Activated B cell treated with CpG ODN at 0.5 μM for 24 hours (primary cell): Measurements from ENCODE around the gene AUTS2. TPM values are rescaled to one million over a fixed set of nuclear protein-coding genes. Genes with fewer than 3 reads are reported as not detected.

ENCODE experiments used
- ATAC-seq: fragments of 200-7000 bp; cut with Tn5 transposase; one replicate; pipeline ENCODE4 v1.10.0; 2021; ENCODE audit warnings: low read depth, mild to moderate bottlenecking, moderate library complexity
- CTCF ChIA-PET: fragments of 350-600 bp; sonication (Branson Sonifier 250); formaldehyde crosslinking; loops from one replicate; lab custom pipeline; 2021; ENCODE audit warnings: antibody characterized with exemption; lab: Charles Lee
- POLR2A ChIA-PET: fragments of 350-600 bp; sonication (Branson Sonifier 250); formaldehyde crosslinking; loops from one replicate; lab custom pipeline; 2021; ENCODE audit warnings: antibody characterized with exemption; lab: Charles Lee
- DNase-seq: peaks from one replicate; pipeline ENCODE4 v3.0.0; 2022
- H3K27ac Mint-ChIP-seq: one replicate; pipeline ENCODE4 v1.8.0; 2020; ENCODE audit warnings: mixed read lengths
- H3K27me3 Mint-ChIP-seq: one replicate; pipeline ENCODE4 v1.8.0; 2021; ENCODE audit warnings: mixed read lengths
- H3K36me3 Mint-ChIP-seq: one replicate; pipeline ENCODE4 v1.8.0; 2021; ENCODE audit warnings: low read depth, mixed read lengths
- H3K4me1 Mint-ChIP-seq: one replicate; pipeline ENCODE4 v1.8.0; 2021; ENCODE audit warnings: mixed read lengths
- H3K4me3 Mint-ChIP-seq: one replicate; pipeline ENCODE4 v1.8.0; 2020; ENCODE audit warnings: mild to moderate bottlenecking, mixed read lengths
- H3K9me3 Mint-ChIP-seq: one replicate; pipeline ENCODE4 v1.8.0; 2020; ENCODE audit warnings: mixed read lengths
- intact Hi-C: fragments of 100-400 bp; cut with micrococcal nuclease; formaldehyde crosslinking; loops from one replicate; pipeline ENCODE4 v1.15.1; 2024
- total RNA-seq: library from RNA; stranded (reverse); gene quantifications from 2 replicates; pipeline ENCODE4 v1.2.3, GENCODE V29; 2022
- TF ChIP-seq, protein P1 (sequence below): fragments of 200-600 bp; IDR thresholded peaks from one replicate; pipeline ENCODE4 v1.8.0; 2022; ENCODE audit warnings: antibody characterized with exemption, mild to moderate bottlenecking

The AUTS2 gene
- total RNA-seq, 1 donor from 2014 or later, result 15.9 TPM

DNA sequence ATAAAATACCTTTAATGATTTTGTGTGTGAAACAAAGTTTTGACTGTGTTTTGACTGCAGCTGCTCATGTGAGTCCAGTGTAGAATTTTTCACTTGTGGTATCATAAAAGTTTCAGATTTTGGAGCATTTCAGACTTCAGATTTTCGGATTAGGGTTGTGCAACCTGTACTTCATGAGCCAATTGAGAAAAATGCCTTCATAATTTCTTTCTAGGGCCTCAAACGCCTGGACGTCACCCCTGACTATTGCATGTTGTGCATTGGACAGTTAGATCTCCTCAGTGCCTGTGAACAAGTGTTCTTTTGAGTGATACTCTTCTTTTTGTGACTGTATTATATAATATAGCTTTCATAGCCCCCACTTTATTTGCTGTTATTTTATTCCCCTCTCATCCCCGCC lies 161.1 kb downstream of the AUTS2 start:
- CTCF ChIA-PET, result no interaction called here
- POLR2A ChIA-PET, result no interaction called here
- H3K4me3 Mint-ChIP-seq, result no peak overlapping the region
- H3K4me1 Mint-ChIP-seq, result peaks cover 8% of the 10 kb centered on the region
- intact Hi-C loops, result no loop called here
- DNase-seq, result no peak
- no peak overlapping the region for H3K27ac Mint-ChIP-seq
- no peak for ATAC-seq
- no peaks in the 10 kb centered on the region for H3K9me3 Mint-ChIP-seq
- no peaks in the 10 kb centered on the region for H3K36me3 Mint-ChIP-seq
- TF ChIP-seq, protein P1, sequence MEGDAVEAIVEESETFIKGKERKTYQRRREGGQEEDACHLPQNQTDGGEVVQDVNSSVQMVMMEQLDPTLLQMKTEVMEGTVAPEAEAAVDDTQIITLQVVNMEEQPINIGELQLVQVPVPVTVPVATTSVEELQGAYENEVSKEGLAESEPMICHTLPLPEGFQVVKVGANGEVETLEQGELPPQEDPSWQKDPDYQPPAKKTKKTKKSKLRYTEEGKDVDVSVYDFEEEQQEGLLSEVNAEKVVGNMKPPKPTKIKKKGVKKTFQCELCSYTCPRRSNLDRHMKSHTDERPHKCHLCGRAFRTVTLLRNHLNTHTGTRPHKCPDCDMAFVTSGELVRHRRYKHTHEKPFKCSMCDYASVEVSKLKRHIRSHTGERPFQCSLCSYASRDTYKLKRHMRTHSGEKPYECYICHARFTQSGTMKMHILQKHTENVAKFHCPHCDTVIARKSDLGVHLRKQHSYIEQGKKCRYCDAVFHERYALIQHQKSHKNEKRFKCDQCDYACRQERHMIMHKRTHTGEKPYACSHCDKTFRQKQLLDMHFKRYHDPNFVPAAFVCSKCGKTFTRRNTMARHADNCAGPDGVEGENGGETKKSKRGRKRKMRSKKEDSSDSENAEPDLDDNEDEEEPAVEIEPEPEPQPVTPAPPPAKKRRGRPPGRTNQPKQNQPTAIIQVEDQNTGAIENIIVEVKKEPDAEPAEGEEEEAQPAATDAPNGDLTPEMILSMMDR, result no peak
- H3K27me3 Mint-ChIP-seq, result no peaks in the 10 kb centered on the region

DNA sequence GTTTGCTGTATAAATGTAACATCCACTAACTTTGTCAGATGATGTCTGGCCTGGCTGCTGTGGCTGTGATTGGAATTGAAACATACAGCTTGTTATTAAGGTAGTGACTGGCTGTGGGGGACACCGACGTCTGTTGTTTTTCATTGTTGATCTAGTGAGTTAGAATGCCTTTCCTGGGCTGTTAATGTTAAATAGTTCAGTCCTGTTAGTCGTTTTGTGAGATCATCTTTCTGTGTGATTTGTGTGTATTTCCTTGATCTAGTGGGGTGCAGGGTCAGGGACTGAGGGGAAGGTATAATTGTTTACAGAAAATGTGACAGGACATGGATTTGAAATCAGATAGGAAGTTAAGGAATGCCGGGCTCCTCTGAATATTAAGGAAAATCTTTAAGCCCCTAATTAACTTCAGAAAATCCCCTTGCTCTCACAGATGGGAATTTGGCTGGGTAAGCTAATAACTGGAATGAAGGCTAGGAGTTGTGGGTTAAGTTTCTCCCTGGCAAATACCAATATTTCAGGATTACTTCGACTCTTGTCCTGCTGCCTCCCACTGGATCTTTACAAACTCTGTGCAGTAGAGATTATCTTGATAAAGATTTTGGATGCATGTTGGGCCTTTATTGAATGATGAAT lies 163.1 kb downstream of the AUTS2 start:
- H3K4me1 Mint-ChIP-seq, result peaks cover 4% of the 10 kb centered on the region
- H3K9me3 Mint-ChIP-seq, result no peaks in the 10 kb centered on the region
- POLR2A ChIA-PET, result no interaction called here
- no peaks in the 10 kb centered on the region for H3K36me3 Mint-ChIP-seq
- no peak for ATAC-seq
- CTCF ChIA-PET, result no interaction called here
- H3K4me3 Mint-ChIP-seq, result no peak overlapping the region
- TF ChIP-seq, protein P1, result no peak
- intact Hi-C loops, result no loop called here
- DNase-seq, result no peak
- no peak overlapping the region for H3K27ac Mint-ChIP-seq
- H3K27me3 Mint-ChIP-seq, result no peaks in the 10 kb centered on the region

DNA sequence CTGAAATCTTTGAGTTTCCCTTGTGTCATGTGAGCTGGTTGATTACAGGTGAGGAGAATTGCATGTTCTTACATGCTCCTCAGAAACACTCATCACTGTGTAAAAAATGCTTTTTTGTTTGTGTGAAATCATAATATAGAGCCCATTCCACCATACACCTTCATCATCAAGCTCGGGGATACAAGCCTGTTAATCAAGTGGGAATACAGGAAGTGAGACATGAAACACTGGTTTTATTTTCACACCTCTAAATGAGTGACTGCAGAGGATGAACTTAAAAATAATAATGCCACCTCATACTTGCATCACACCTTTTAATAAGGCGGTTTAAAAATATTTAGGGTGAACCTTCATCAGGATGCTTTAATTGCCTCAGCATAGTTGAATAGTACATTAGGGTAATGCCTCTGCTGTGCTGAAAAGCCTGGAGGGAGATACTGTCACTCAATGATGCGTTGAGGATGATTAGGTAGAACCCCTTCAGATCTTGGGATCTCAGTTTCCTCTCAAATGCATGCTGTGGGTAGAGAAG lies 164.6 kb downstream of the AUTS2 start:
- H3K9me3 Mint-ChIP-seq, result no peaks in the 10 kb centered on the region
- POLR2A ChIA-PET, result no interaction called here
- DNase-seq, result no peak

DNA sequence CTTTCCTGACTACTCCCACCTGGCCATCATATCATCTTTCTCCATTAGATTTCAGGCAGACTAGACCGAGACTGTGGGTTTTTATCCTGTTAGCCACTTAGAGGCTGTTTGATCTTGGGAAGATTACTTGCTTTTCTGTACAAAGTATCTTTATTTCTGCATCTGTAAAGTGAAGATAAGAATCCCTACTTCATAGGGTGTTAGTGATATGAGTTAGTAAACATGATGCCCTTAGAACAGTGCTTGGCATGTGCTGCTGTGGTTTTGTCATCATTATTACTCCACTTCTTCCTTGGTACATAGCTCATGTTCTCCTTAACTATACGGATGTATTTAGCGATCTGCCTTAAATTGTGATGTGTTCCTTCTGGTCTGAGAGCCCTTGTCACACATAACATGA lies 165.2 kb downstream of the AUTS2 start:
- TF ChIP-seq, protein P1, result no peak
- H3K27me3 Mint-ChIP-seq, result no peaks in the 10 kb centered on the region
- DNase-seq, result no peak
- no peaks in the 10 kb centered on the region for H3K9me3 Mint-ChIP-seq
- no peaks in the 10 kb centered on the region for H3K36me3 Mint-ChIP-seq
- ATAC-seq, result no peak
- H3K27ac Mint-ChIP-seq, result no peak overlapping the region
- H3K4me3 Mint-ChIP-seq, result no peak overlapping the region
- peaks cover 4% of the 10 kb centered on the region for H3K4me1 Mint-ChIP-seq
- intact Hi-C loops, result no loop called here
- POLR2A ChIA-PET, result no interaction called here
- CTCF ChIA-PET, result no interaction called here

More for the DNA sequence above, 164.6 kb downstream of the AUTS2 start:
- H3K27ac Mint-ChIP-seq, result no peak overlapping the region
- TF ChIP-seq, protein P1, result no peak
- H3K4me1 Mint-ChIP-seq, result peaks cover 4% of the 10 kb centered on the region
- H3K27me3 Mint-ChIP-seq, result no peaks in the 10 kb centered on the region
- ATAC-seq, result peak; percentile 18
- H3K36me3 Mint-ChIP-seq, result no peaks in the 10 kb centered on the region
- H3K4me3 Mint-ChIP-seq, result no peak overlapping the region
- intact Hi-C loops, result no loop called here
- CTCF ChIA-PET, result no interaction called here

DNA sequence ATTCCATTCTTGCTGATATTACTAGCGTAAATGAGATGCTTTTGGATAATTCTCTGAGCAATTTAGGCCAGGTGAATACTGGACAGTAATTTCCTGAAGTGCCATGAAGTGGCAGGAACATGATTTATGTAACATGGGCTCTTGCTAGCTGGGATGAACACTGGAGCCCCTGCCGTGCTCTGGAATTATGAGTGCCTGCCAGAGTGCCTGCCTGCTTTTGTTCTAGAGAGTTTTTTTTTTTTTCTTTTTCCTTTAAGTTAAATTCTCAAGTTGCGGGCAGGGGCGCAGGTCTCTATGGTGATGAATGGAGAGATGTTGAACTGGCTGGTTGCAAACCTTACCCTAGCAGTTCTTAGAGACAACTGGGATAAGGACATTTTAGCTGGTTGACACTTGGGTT lies 165.9 kb downstream of the AUTS2 start:
- no peaks in the 10 kb centered on the region for H3K9me3 Mint-ChIP-seq
- DNase-seq (no peak), ATAC-seq (no peak)
- intact Hi-C loops, result no loop called here
- H3K36me3 Mint-ChIP-seq, result no peaks in the 10 kb centered on the region
- H3K4me3 Mint-ChIP-seq, result no peak overlapping the region
- CTCF ChIA-PET, result no interaction called here
- no peak overlapping the region for H3K27ac Mint-ChIP-seq
- POLR2A ChIA-PET, result no interaction called here
- H3K27me3 Mint-ChIP-seq, result no peaks in the 10 kb centered on the region
- H3K4me1 Mint-ChIP-seq, result peaks cover 4% of the 10 kb centered on the region
- TF ChIP-seq, protein P1, result no peak
